Transverse colon (tissue), 4 donors: Measurements from ENCODE around the gene CTNND2. TPM values are rescaled to one million over a fixed set of nuclear protein-coding genes. Genes with fewer than 3 reads are reported as not detected.

Experiments used
- DNase-seq: peaks from one replicate; pipeline ENCODE4 v3.0.0-alpha.2; 2019
- H3K27ac ChIP-seq, 4 donors: fragments of 200-600 bp; sonication (generic); 2 replicates each; pipeline ENCODE4 v1.5.1; 2016 to 2018; ENCODE audit warnings: inconsistent platforms in 4 of 4
- H3K27me3 ChIP-seq: fragments of 200-600 bp; sonication (generic); 2 replicates; pipeline ENCODE4 v1.5.1; 2017; ENCODE audit warnings: inconsistent platforms
- H3K36me3 ChIP-seq, 4 donors: fragments of 200-600 bp; sonication (generic); 2 replicates each; pipeline ENCODE4 v1.5.1; 2017 to 2019; ENCODE audit warnings: inconsistent platforms in 4 of 4
- H3K4me1 ChIP-seq, 4 donors: fragments of 200-600 bp; sonication (generic); 2 replicates each; pipeline ENCODE4 v1.5.1; 2017 to 2020; ENCODE audit warnings: inconsistent platforms in 4 of 4
- H3K4me3 ChIP-seq, 4 donors: fragments of 200-600 bp; sonication (generic); 1 replicate in 1 of 4; 2 replicates in 3 of 4; pipeline versions ENCODE4 v1.5.1 to v1.6.1; 2017 to 2019; ENCODE audit warnings: inconsistent platforms in 4 of 4
- H3K9me3 ChIP-seq, 2 donors: fragments of 200-600 bp; sonication (generic); 2 replicates each; pipeline ENCODE4 v1.5.1; 2017 to 2019; ENCODE audit warnings: inconsistent platforms in 2 of 2
- EP300 ChIP-seq: sonication (generic); formaldehyde crosslinking; IDR thresholded peaks from one replicate; pipeline ENCODE4 v1.6.1; 2017; ENCODE audit warnings: antibody characterized with exemption, low read depth
- POLR2A ChIP-seq: fragments of 450-650 bp; IDR thresholded peaks from one replicate; pipeline ENCODE4 v1.6.1; 2016; ENCODE audit warnings: antibody characterized with exemption, mild to moderate bottlenecking, moderate library complexity
- POLR2AphosphoS5 ChIP-seq, 3 donors: sonication (generic); formaldehyde crosslinking; IDR thresholded peaks; one replicate each; pipeline ENCODE4 v1.6.1; 2016; ENCODE audit warnings: antibody characterized with exemption in 3 of 3
- WGBS, 2 donors: methylation state at CpG; one replicate each; pipeline ENCODE4 v1.1.5; 2018; ENCODE audit warnings: low coverage in 1 of 2; 5-methylcytosine and 5-hydroxymethylcytosine counted together
- in situ Hi-C, 4 donors: fragments of 200-750 bp; cut with MboI; loops; one replicate each; pipeline versions ENCODE4 v1.15.0 to v1.15.1; 2017; ENCODE audit warnings: low sequenced_read_pairs in 3 of 4, low pct_ligation_motif_present in 1 of 4, low pct_unique_long_range_greater_than_20kb in 1 of 4
- intact Hi-C: fragments of 100-400 bp; cut with DNase I; formaldehyde crosslinking; loops from one replicate; pipeline ENCODE4 v1.15.1; 2023; ENCODE audit warnings: low total_unique reads
- total RNA-seq, 4 donors: library from RNA; depleted of rRNA; stranded (reverse); fragments of >200 nt; gene quantifications; one replicate each; pipeline ENCODE4 v1.1.0, GENCODE V29; 2016
- TF ChIP-seq, protein P1 (sequence below), 5 experiments: fragments of 200-600 bp in 3 of 5; fragments of 450-650 bp in 2 of 5; sonication (generic) in 3 of 5; IDR thresholded peaks; 1 replicate in 2 of 5; 2 replicates in 3 of 5; pipeline ENCODE4 v1.5.1; 2016 to 2017; ENCODE audit warnings: antibody characterized with exemption in 5 of 5, inconsistent platforms in 3 of 5, mild to moderate bottlenecking in 2 of 5, moderate library complexity in 1 of 5

The CTNND2 gene
- total RNA-seq, 4 donors from 2014 or later: 1.9 to 2.1 TPM; not detected in 2

- Histone ChIP-seq H3K4me1 (no peaks in the 10 kb centered on the region), H3K27me3 (no peaks in the 10 kb centered on the region), H3K9me3 (no peaks in the 10 kb centered on the region), H3K4me3 (no peak overlapping the region), H3K36me3 (no peaks in the 10 kb centered on the region), H3K27ac (no peak overlapping the region)
- no peak for TF ChIP-seq POLR2AphosphoS5 (IDR thresholded peaks at IDR 0.05)
- TF ChIP-seq POLR2A: no peak
- no peak for TF ChIP-seq EP300
- TF ChIP-seq, protein P1, sequence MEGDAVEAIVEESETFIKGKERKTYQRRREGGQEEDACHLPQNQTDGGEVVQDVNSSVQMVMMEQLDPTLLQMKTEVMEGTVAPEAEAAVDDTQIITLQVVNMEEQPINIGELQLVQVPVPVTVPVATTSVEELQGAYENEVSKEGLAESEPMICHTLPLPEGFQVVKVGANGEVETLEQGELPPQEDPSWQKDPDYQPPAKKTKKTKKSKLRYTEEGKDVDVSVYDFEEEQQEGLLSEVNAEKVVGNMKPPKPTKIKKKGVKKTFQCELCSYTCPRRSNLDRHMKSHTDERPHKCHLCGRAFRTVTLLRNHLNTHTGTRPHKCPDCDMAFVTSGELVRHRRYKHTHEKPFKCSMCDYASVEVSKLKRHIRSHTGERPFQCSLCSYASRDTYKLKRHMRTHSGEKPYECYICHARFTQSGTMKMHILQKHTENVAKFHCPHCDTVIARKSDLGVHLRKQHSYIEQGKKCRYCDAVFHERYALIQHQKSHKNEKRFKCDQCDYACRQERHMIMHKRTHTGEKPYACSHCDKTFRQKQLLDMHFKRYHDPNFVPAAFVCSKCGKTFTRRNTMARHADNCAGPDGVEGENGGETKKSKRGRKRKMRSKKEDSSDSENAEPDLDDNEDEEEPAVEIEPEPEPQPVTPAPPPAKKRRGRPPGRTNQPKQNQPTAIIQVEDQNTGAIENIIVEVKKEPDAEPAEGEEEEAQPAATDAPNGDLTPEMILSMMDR (IDR thresholded peaks at IDR 0.05): no peak
- WGBS, 2 donors: 88% methylated on average over 5 of the region's 5 CpGs; no CpG with 5 or more reads in 1 of the 2 donors
- in situ Hi-C loops (no loop called here), intact Hi-C loops (no loop called here)
- DNase-seq: no peak
Measured at GRCh38 chr5:11483630-11484029, 420.6 kb downstream of the CTNND2 start.

DNA sequence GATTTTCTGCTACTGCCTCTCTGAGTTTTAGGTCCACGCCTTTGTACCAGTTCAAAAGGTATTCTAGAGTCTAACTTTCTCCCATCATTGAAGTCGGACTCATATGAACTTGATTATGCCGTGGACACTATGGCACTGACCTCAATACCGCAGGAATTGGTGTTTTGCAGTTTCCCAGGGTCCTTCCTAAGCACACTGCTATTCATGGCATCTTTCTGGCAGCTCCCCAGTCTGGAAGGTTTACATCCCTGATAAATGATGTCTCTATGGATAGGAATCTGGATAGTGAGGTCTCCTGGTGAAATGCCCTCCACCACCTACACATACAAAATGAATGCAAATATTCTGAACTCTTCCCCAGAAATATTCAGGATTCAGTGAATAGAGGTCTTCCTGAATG, 422.2 kb downstream of the CTNND2 start:
- WGBS, 2 donors: 72 to 81% methylated on average over 4 of the region's 4 CpGs
- in situ Hi-C loops: no loop called here
- no peak overlapping the region for H3K27ac ChIP-seq
- H3K9me3 ChIP-seq: no peaks in the 10 kb centered on the region
- DNase-seq: no peak
- intact Hi-C loops: no loop called here
- no peaks in the 10 kb centered on the region for H3K36me3 ChIP-seq
- TF ChIP-seq, protein P1 (IDR thresholded peaks at IDR 0.05): no peak
- TF ChIP-seq EP300 (no peak), POLR2A (no peak), POLR2AphosphoS5 (IDR thresholded peaks at IDR 0.05) (no peak)
- H3K4me3 ChIP-seq: no peak overlapping the region
- no peaks in the 10 kb centered on the region for H3K27me3 ChIP-seq
- no peaks in the 10 kb centered on the region for H3K4me1 ChIP-seq

DNA sequence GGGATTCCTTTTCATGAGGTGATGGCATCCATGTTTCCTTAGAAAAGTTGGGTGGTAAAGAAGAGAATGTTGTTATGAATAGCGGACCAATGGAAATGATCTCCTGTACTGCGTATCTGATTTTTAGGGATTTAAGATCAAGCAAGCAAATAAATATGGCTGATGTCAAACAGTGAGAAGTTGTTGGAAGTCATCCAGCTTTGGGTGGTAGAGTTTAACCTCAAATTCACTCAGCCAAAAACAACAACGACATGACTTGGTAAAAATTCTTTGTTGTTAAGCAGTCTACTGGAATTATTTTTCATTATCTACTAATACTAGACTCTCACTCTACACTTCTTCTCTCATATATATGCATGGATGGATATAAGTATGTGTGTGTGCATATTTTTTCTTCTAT, 426.5 kb downstream of the CTNND2 start:
- no peak overlapping the region for H3K4me3 ChIP-seq
- DNase-seq: no peak
- TF ChIP-seq, protein P1 (IDR thresholded peaks at IDR 0.05): no peak
- no peak for TF ChIP-seq POLR2AphosphoS5 (IDR thresholded peaks at IDR 0.05)
- H3K9me3 ChIP-seq: no peaks in the 10 kb centered on the region
- intact Hi-C loops (no loop called here), in situ Hi-C loops (no loop called here)
- H3K36me3 ChIP-seq: no peaks in the 10 kb centered on the region
- no peaks in the 10 kb centered on the region for H3K27me3 ChIP-seq
- WGBS, 2 donors: 76 to 86% methylated on average over 3 of the region's 3 CpGs
- H3K27ac ChIP-seq: no peak overlapping the region
- H3K4me1 ChIP-seq: no peaks in the 10 kb centered on the region

DNA sequence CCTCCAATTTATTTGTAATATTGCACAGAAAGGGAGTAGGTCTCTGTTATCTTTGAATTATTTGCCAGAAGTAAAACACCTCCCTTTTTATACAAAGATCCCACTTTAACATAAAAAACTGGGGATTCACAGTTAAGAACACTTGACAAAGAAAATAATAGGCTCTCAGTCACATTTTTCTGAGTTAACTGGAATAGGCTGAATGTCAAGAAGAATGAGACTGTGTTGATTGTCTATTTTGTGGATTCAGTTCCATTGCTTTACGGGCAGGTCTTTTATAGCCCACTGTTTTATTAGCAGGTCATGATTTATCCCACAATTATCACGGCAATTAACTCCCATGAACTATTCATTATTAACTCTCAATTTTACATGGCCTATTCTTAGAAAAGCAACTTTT, 427.4 kb downstream of the CTNND2 start:
- WGBS, 2 donors: 44 to 50% methylated on average over 2 of the region's 2 CpGs
- intact Hi-C loops: no loop called here
- H3K4me3 ChIP-seq: no peak overlapping the region
- TF ChIP-seq POLR2A: no peak
- no peak for TF ChIP-seq POLR2AphosphoS5 (IDR thresholded peaks at IDR 0.05)
- TF ChIP-seq, protein P1 (IDR thresholded peaks at IDR 0.05): no peak
- TF ChIP-seq EP300: no peak
- DNase-seq: no peak
- H3K36me3 ChIP-seq: no peaks in the 10 kb centered on the region
- no peaks in the 10 kb centered on the region for H3K9me3 ChIP-seq
- in situ Hi-C loops: no loop called here
- H3K4me1 ChIP-seq: no peaks in the 10 kb centered on the region
- no peak overlapping the region for H3K27ac ChIP-seq
- H3K27me3 ChIP-seq: no peaks in the 10 kb centered on the region
